Prostate gland (tissue), 2 donors: ENCODE data around the gene CNRIP1. TPM values are rescaled to one million over a fixed set of nuclear protein-coding genes. Genes with fewer than 3 reads are reported as not detected.

Source experiments
- DNase-seq: peaks from one replicate; pipeline ENCODE4 v3.0.0-alpha.2; 2019; ENCODE audit warnings: low spot score
- H3K27ac ChIP-seq, 2 donors: fragments of 200-600 bp; sonication (generic); 2 replicates each; pipeline ENCODE4 v1.5.1; 2017 to 2019
- H3K27me3 ChIP-seq: fragments of 200-600 bp; sonication (generic); replicated peaks from 2 replicates; pipeline ENCODE4 v1.5.1; 2019; ENCODE audit not compliant: insufficient read depth
- H3K36me3 ChIP-seq, 2 donors: fragments of 200-600 bp; sonication (generic); 1 replicate in 1 of 2; 2 replicates in 1 of 2; pipeline versions ENCODE4 v1.5.1 to v1.8.1; 2017 to 2019
- H3K4me1 ChIP-seq: fragments of 200-600 bp; sonication (generic); replicated peaks from 2 replicates; pipeline ENCODE4 v1.5.1; 2019
- H3K4me3 ChIP-seq, 2 donors: fragments of 200-600 bp; sonication (generic); 2 replicates each; pipeline ENCODE4 v1.5.1; 2017 to 2019
- H3K9me3 ChIP-seq: fragments of 200-600 bp; sonication (generic); 2 replicates; pipeline ENCODE4 v1.5.1; 2017
- POLR2A ChIP-seq: fragments of 450-650 bp; IDR thresholded peaks from one replicate; pipeline ENCODE4 v1.6.1; 2016; ENCODE audit warnings: antibody characterized with exemption, mild to moderate bottlenecking
- POLR2AphosphoS5 ChIP-seq: sonication (generic); formaldehyde crosslinking; IDR thresholded peaks from one replicate; pipeline ENCODE4 v1.6.1; 2017; ENCODE audit warnings: antibody characterized with exemption
- WGBS: methylation state at CpG from one replicate; pipeline ENCODE4 v1.1.5; 2018; 5-methylcytosine and 5-hydroxymethylcytosine counted together
- intact Hi-C: fragments of 100-400 bp; cut with DNase I; formaldehyde crosslinking; loops from one replicate; pipeline ENCODE4 v1.14.2; 2022
- total RNA-seq, 2 donors: library from RNA; depleted of rRNA; stranded (reverse); fragments of >200 nt; gene quantifications; one replicate each; pipeline ENCODE4 v1.1.0, GENCODE V29; 2016
- TF ChIP-seq, protein P1 (sequence below), 4 experiments: fragments of 200-600 bp in 2 of 4; fragments of 450-650 bp in 2 of 4; sonication (generic) in 2 of 4; IDR thresholded peaks; 1 replicate in 3 of 4; 2 replicates in 1 of 4; pipeline ENCODE4 v1.5.1; 2016 to 2019; ENCODE audit warnings: antibody characterized with exemption in 4 of 4, mild to moderate bottlenecking in 2 of 4, moderate library complexity in 2 of 4

Gene CNRIP1
- total RNA-seq, 2 donors from 2014 or later = 3.6 to 16.5 TPM

DNA sequence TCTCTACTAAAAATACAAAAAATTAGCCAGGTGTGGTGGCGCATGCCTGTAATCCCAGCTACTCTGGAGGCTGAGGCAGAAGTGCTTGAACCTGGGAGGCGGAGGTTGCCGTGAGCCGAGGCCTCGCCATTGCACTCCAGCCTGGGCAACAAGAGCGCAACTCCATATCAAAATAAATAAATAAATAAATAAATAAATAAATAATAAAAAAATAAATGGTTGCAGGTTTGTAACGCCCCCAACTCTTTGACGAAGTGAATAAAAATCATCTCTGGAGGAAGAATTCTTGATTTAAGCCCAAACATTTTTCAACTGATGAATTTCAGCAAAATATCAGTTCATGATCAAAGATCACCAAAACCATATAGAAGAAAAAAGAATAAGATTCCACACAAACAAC is 13.3 kb upstream of the CNRIP1 start:
- Histone ChIP-seq H3K27ac (no peak overlapping the region), H3K4me1 (no peaks in the 10 kb centered on the region), H3K36me3 (no peaks in the 10 kb centered on the region), H3K4me3 (no peak overlapping the region), H3K27me3 (no peaks in the 10 kb centered on the region), H3K9me3 (no peaks in the 10 kb centered on the region)
- WGBS = 89% methylated on average over 8 of the region's 8 CpGs
- DNase-seq = no peak
- TF ChIP-seq POLR2A (no peak), POLR2AphosphoS5 (no peak)
- TF ChIP-seq, protein P1, sequence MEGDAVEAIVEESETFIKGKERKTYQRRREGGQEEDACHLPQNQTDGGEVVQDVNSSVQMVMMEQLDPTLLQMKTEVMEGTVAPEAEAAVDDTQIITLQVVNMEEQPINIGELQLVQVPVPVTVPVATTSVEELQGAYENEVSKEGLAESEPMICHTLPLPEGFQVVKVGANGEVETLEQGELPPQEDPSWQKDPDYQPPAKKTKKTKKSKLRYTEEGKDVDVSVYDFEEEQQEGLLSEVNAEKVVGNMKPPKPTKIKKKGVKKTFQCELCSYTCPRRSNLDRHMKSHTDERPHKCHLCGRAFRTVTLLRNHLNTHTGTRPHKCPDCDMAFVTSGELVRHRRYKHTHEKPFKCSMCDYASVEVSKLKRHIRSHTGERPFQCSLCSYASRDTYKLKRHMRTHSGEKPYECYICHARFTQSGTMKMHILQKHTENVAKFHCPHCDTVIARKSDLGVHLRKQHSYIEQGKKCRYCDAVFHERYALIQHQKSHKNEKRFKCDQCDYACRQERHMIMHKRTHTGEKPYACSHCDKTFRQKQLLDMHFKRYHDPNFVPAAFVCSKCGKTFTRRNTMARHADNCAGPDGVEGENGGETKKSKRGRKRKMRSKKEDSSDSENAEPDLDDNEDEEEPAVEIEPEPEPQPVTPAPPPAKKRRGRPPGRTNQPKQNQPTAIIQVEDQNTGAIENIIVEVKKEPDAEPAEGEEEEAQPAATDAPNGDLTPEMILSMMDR (IDR thresholded peaks at IDR 0.05) = no peak
- intact Hi-C loops = no loop called here

- Histone ChIP-seq H3K36me3 (no peaks in the 10 kb centered on the region), H3K4me3 (no peak overlapping the region), H3K4me1 (no peaks in the 10 kb centered on the region), H3K27me3 (no peaks in the 10 kb centered on the region), H3K9me3 (no peaks in the 10 kb centered on the region), H3K27ac (no peak overlapping the region)
- WGBS = 46% methylated on average over 2 of the region's 2 CpGs
- intact Hi-C loops = no loop called here
- no peak for DNase-seq
- no peak for TF ChIP-seq POLR2A
- TF ChIP-seq, protein P1 (IDR thresholded peaks at IDR 0.05) = no peak
- TF ChIP-seq POLR2AphosphoS5 = no peak
Observed at GRCh38 chr2:68330691-68331090, 10.9 kb upstream of the CNRIP1 start.

DNA sequence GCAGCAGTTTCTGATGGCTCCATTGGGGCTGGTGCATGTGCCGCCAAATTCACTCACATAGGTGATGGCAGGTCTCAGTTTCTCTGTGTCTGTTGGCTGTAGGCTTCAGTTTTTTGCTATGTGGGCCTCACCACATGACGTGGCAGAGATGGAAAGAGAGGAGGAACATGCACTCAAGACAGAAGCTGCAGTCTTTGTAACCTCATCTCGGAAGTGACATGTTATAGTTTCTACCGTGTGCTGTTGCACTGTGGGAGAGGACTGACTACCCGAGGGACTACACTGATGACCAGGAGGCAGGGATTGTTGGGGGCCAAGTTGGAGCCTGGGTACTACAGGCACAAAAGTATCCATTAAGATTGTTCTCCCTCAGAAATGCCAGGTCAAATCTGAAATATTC is 9.2 kb upstream of the CNRIP1 start:
- no peak overlapping the region for H3K4me3 ChIP-seq
- H3K9me3 ChIP-seq = no peaks in the 10 kb centered on the region
- 82% methylated on average over 5 of the region's 5 CpGs for WGBS
- DNase-seq = no peak
- TF ChIP-seq POLR2A = no peak
- no peak for TF ChIP-seq POLR2AphosphoS5
- TF ChIP-seq, protein P1 (IDR thresholded peaks at IDR 0.05) = no peak
- no peak overlapping the region for H3K27ac ChIP-seq
- intact Hi-C loops = no loop called here
- H3K36me3 ChIP-seq = no peaks in the 10 kb centered on the region
- no peaks in the 10 kb centered on the region for H3K27me3 ChIP-seq
- no peaks in the 10 kb centered on the region for H3K4me1 ChIP-seq

DNA sequence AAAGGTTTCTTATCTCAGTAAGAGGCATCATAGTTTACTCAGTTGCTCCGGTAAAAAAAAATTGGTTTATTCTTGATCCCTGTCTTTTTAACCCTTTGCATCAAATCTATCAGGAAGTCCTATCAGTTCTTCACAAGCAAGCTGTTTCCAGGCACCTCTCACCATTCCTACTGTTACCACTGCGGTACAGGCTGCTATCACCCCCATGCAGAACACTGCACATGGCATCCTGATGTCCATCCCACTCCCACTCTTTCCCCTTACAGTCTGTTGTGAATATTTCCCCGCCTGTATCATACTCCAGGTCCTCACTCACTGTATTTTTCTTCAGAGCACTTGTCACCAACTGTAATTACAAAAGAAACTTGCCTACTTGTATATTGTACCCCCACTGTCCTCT is 5.3 kb upstream of the CNRIP1 start:
- 82% methylated on average over 3 of the region's 3 CpGs for WGBS
- no peak overlapping the region for H3K4me3 ChIP-seq
- TF ChIP-seq, protein P1 (IDR thresholded peaks at IDR 0.05) = no peak
- no peak for TF ChIP-seq POLR2A
- TF ChIP-seq POLR2AphosphoS5 = no peak
- DNase-seq = no peak
- intact Hi-C loops = no loop called here
- H3K27me3 ChIP-seq = no peaks in the 10 kb centered on the region
- no peaks in the 10 kb centered on the region for H3K36me3 ChIP-seq
- H3K4me1 ChIP-seq = no peaks in the 10 kb centered on the region
- H3K27ac ChIP-seq = no peak overlapping the region
- H3K9me3 ChIP-seq = no peaks in the 10 kb centered on the region

DNA sequence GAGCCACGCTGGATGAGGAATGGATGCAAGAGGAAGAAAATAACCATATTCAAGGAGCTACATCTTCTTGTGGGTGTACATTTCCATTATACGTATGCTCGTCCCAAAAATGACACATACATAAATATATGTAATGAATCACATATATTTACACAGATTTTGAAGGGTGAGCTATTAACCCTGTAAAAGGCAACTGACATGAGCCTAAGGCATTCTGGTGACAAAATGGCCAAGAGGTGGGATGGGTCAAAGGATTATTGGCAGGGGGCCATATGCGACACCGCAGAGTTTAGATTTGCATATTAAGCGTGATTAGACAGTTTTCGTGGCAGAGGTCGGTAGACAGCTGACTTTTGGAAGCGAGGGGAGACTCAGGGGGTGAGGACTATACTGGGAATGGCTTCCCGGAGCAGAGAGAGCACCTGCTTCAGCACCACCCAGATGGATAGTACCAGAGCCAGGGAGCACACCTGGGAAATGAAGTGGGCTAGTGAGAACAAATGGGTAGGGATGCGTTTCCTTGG is 431 bp upstream of the CNRIP1 start:
- DNase-seq = no peak
- Histone ChIP-seq H3K36me3 (no peaks in the 10 kb centered on the region), H3K4me1 (no peaks in the 10 kb centered on the region), H3K4me3 (peak overlapping the region; percentile 40 to 48), H3K27ac (peak overlapping the region; percentile 69 to 77), H3K9me3 (no peaks in the 10 kb centered on the region), H3K27me3 (no peaks in the 10 kb centered on the region)
- WGBS = 7% methylated on average over 11 of the region's 11 CpGs
- intact Hi-C loops = no loop called here
- TF ChIP-seq POLR2AphosphoS5 = peak; percentile 0
- TF ChIP-seq POLR2A = no peak
- TF ChIP-seq, protein P1 (IDR thresholded peaks at IDR 0.05) = no peak
